NT2/D1 (cell line): ENCODE results near the gene PARS2.

Source experiments
- SUZ12 ChIP-seq: IDR thresholded peaks from 2 replicates; pipeline ENCODE4 v1.6.1; 2011; ENCODE audit not compliant: insufficient read length, insufficient read depth; ENCODE audit errors: extremely low read depth
- YY1 ChIP-seq: IDR thresholded peaks from 2 replicates; pipeline ENCODE4 v1.6.1; 2011; ENCODE audit not compliant: insufficient read length, insufficient read depth
- ZNF274 ChIP-seq: IDR thresholded peaks from 2 replicates; pipeline ENCODE4 v1.6.1; 2011; ENCODE audit warnings: mild to moderate bottlenecking, low read depth, low read length

DNA sequence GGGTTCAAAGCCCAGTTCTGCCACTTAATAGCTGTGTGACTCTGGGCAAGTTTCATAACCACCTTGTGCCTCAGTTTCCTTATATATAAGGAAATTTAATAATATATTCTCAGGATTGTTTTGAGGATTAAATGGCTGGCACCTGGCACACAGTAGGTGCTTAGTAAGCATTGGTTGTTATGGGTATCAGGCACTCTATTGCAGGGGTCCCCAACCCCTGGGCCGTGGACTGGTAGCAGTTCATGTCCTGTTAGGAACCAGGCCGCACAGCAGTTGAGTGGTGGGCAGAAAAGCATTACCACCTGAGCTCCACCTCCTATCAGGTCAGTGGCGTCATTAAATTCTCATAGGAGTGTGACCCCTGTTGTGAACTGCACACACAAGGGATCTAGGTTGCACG, 18.5 kb downstream of the PARS2 start:
- TF ChIP-seq ZNF274 (no peak), SUZ12 (no peak), YY1 (no peak)
